ENCODE data around the gene C1orf53.
"Not testable (repeated sequence)": the region's sequence is repeated elsewhere in the genome, so short reads cannot be mapped to it uniquely, and the experiment has no call there.

Gene C1orf53

GRCh38 chr1:197902454-197903195 lies at the start of gene C1orf53:
TSS of gene C1orf53 (plus strand) at chr1:197902630. CDS start at chr1:197902650, 20 bp downstream.
- DNase-seq (ENCODE audit: low spot score) = peak; percentile 90

GRCh38 chr1:197855751-197856150 lies 46.7 kb upstream of the C1orf53 start:
- DNase-seq (ENCODE audit: low spot score) = not testable (repeated sequence)

- no peak for DNase-seq (ENCODE audit: low spot score)
These were observed 45.0 kb upstream of the C1orf53 start for GRCh38 chr1:197857477-197857876.

- DNase-seq (ENCODE audit: low spot score) = no peak
These were observed 43.4 kb upstream of the C1orf53 start for GRCh38 chr1:197859024-197859423.

GRCh38 chr1:197862221-197862620 lies 40.2 kb upstream of the C1orf53 start:
- DNase-seq (ENCODE audit: low spot score) = no peak

- DNase-seq (ENCODE audit: low spot score) = peak; percentile 74
These were observed 39.8 kb upstream of the C1orf53 start for GRCh38 chr1:197862671-197863070.

GRCh38 chr1:197865809-197866208 lies 36.6 kb upstream of the C1orf53 start:
- no peak for DNase-seq (ENCODE audit: low spot score)

GRCh38 chr1:197868751-197869489 lies 33.5 kb upstream of the C1orf53 start:
- DNase-seq (ENCODE audit: low spot score) = peak; percentile 76

GRCh38 chr1:197869490-197870077 lies 32.8 kb upstream of the C1orf53 start:
- DNase-seq (ENCODE audit: low spot score) = no peak

- no peak for DNase-seq (ENCODE audit: low spot score)
These were observed 25.5 kb upstream of the C1orf53 start for GRCh38 chr1:197876894-197877293.

- DNase-seq (ENCODE audit: low spot score) = not testable (repeated sequence)
These were observed 22.0 kb upstream of the C1orf53 start for GRCh38 chr1:197880385-197880784.

GRCh38 chr1:197882241-197882640 lies 20.2 kb upstream of the C1orf53 start:
- not testable (repeated sequence) for DNase-seq (ENCODE audit: low spot score)

- no peak for DNase-seq (ENCODE audit: low spot score)
These were observed 18.3 kb upstream of the C1orf53 start for GRCh38 chr1:197884173-197884572.

GRCh38 chr1:197890936-197891335 lies 11.5 kb upstream of the C1orf53 start:
- DNase-seq (ENCODE audit: low spot score) = no peak

- DNase-seq (ENCODE audit: low spot score) = no peak
These were observed 9.7 kb upstream of the C1orf53 start for GRCh38 chr1:197892684-197893083.

- peak; percentile 81 for DNase-seq (ENCODE audit: low spot score)
These were observed 6.1 kb upstream of the C1orf53 start for GRCh38 chr1:197896301-197896700.

GRCh38 chr1:197899037-197899436 lies 3.4 kb upstream of the C1orf53 start:
- DNase-seq (ENCODE audit: low spot score) = no peak

GRCh38 chr1:197902131-197902453 lies 338 bp upstream of the C1orf53 start:
- DNase-seq (ENCODE audit: low spot score) = no peak

- no peak for DNase-seq (ENCODE audit: low spot score)
These were observed 725 bp downstream of the C1orf53 start for GRCh38 chr1:197903196-197903514.

GRCh38 chr1:197904126-197904787 lies 1.8 kb downstream of the C1orf53 start:
- no peak for DNase-seq (ENCODE audit: low spot score)

GRCh38 chr1:197905699-197906351 lies 3.4 kb downstream of the C1orf53 start:
- DNase-seq (ENCODE audit: low spot score) = no peak
